GM12878 (cell line): ENCODE results near the gene MFSD6. TPM values are rescaled to one million over a fixed set of nuclear protein-coding genes. Genes with fewer than 3 reads are reported as not detected.

Experiments used
- ATF3 ChIP-seq: IDR thresholded peaks from 2 replicates; pipeline ENCODE4 v1.6.1; 2011; ENCODE audit warnings: low read depth, mild to moderate bottlenecking, low read length, moderate library complexity, borderline replicate concordance; ENCODE audit errors: extremely low read depth
- ATF7 ChIP-seq: fragments of 450-650 bp; IDR thresholded peaks from 2 replicates; pipeline ENCODE4 v1.6.1; 2016; ENCODE audit warnings: low read depth, mild to moderate bottlenecking
- BACH1 ChIP-seq: fragments of 450-650 bp; IDR thresholded peaks from 2 replicates; pipeline ENCODE4 v1.6.1; 2017; ENCODE audit warnings: mild to moderate bottlenecking, borderline replicate concordance
- BMI1 ChIP-seq: fragments of 450-650 bp; IDR thresholded peaks from 2 replicates; pipeline ENCODE4 v1.6.1; 2016; ENCODE audit warnings: mild to moderate bottlenecking, moderate library complexity, borderline replicate concordance
- CBFB ChIP-seq: IDR thresholded peaks from 2 replicates; pipeline ENCODE4 v1.6.1; 2016; ENCODE audit warnings: antibody characterized with exemption, low read depth
- CBX3 ChIP-seq: fragments of 200-600 bp; sonication (generic); IDR thresholded peaks from 2 replicates; pipeline ENCODE4 v1.6.1; 2016; ENCODE audit warnings: low read depth, borderline replicate concordance
- CREM ChIP-seq: IDR thresholded peaks from 2 replicates; pipeline ENCODE4 v1.6.1; 2014; ENCODE audit warnings: antibody characterized with exemption, low read depth
- DPF2 ChIP-seq: fragments of 450-650 bp; IDR thresholded peaks from 2 replicates; pipeline ENCODE4 v1.6.1; 2017; ENCODE audit warnings: mild to moderate bottlenecking
- EP300 ChIP-seq, 2 experiments: fragments of 150-350 bp in 1 of 2; IDR thresholded peaks; 2 replicates each; pipeline ENCODE4 v1.6.1; 2011 to 2012; ENCODE audit warnings: low read depth in 2 of 2, low read length in 2 of 2, borderline replicate concordance in 1 of 2, improper control_type of control experiment in 1 of 2, inconsistent platforms in 1 of 2; ENCODE audit not compliant: control insufficient read depth in 1 of 2
- HCFC1 ChIP-seq: fragments of 150-350 bp; IDR thresholded peaks from 2 replicates; pipeline ENCODE4 v1.6.1; 2014; ENCODE audit warnings: low read length
- HDAC2 ChIP-seq: fragments of 200-600 bp; sonication (generic); IDR thresholded peaks from 2 replicates; pipeline ENCODE4 v1.6.1; 2017
- HDAC6 ChIP-seq: fragments of 200-600 bp; sonication (generic); IDR thresholded peaks from one replicate; pipeline ENCODE4 v1.8.0; 2017; ENCODE audit warnings: antibody characterized with exemption; ENCODE audit not compliant: unreplicated experiment
- IKZF1 ChIP-seq: fragments of 450-650 bp; conservative IDR thresholded peaks from 2 replicates; pipeline ENCODE4 v1.6.1; 2017; ENCODE audit warnings: antibody characterized with exemption, mild to moderate bottlenecking
- IKZF2 ChIP-seq, 2 experiments: fragments of 450-650 bp; IDR thresholded peaks; 2 replicates each; pipeline ENCODE4 v1.6.1; 2017; ENCODE audit warnings: mild to moderate bottlenecking in 2 of 2, moderate library complexity in 2 of 2
- MEF2B ChIP-seq: fragments of 450-650 bp; IDR thresholded peaks from 2 replicates; pipeline ENCODE4 v1.6.1; 2018; ENCODE audit warnings: mild to moderate bottlenecking, moderate library complexity; ENCODE audit not compliant: partially characterized antibody, poor library complexity, severe bottlenecking
- MTA2 ChIP-seq: fragments of 450-650 bp; IDR thresholded peaks from 2 replicates; pipeline ENCODE4 v1.6.1; 2016; ENCODE audit warnings: low read depth, mild to moderate bottlenecking, moderate library complexity
- NFYA ChIP-seq: IDR thresholded peaks from 2 replicates; pipeline ENCODE4 v1.6.1; 2011; ENCODE audit warnings: low read depth, mild to moderate bottlenecking, low read length, improper control_type of control experiment, borderline replicate concordance
- NR2C2 ChIP-seq: IDR thresholded peaks from 2 replicates; pipeline ENCODE4 v1.6.1; 2011; ENCODE audit warnings: borderline replicate concordance, low read depth; ENCODE audit not compliant: control insufficient read depth, insufficient read length
- RAD21 ChIP-seq: IDR thresholded peaks from 2 replicates; pipeline ENCODE4 v1.6.1; 2011; ENCODE audit warnings: mild to moderate bottlenecking, low read depth, low read length, moderate library complexity; ENCODE audit not compliant: insufficient read depth
- RUNX3 ChIP-seq: IDR thresholded peaks from 2 replicates; pipeline ENCODE4 v1.6.1; 2012; ENCODE audit warnings: low read length, inconsistent platforms
- SUZ12 ChIP-seq: fragments of 200-600 bp; sonication (generic); IDR thresholded peaks from one replicate; pipeline ENCODE4 v1.6.1; 2018; ENCODE audit warnings: antibody characterized with exemption, mild to moderate bottlenecking; ENCODE audit not compliant: unreplicated experiment
- TCF3 ChIP-seq: IDR thresholded peaks from 2 replicates; pipeline ENCODE4 v1.6.1; 2012; ENCODE audit warnings: low read depth, mild to moderate bottlenecking, low read length, borderline replicate concordance; ENCODE audit not compliant: insufficient read depth
- TCF7 ChIP-seq: IDR thresholded peaks from 2 replicates; pipeline ENCODE4 v1.6.1; 2014; ENCODE audit warnings: antibody characterized with exemption, borderline replicate concordance
- ZBED1 ChIP-seq: IDR thresholded peaks from 2 replicates; pipeline ENCODE4 v1.6.1; 2016; ENCODE audit warnings: borderline replicate concordance
- ZBTB11 ChIP-seq: fragments of 450-650 bp; formaldehyde crosslinking; IDR thresholded peaks from 2 replicates; pipeline ENCODE4 v1.5.0; 2022; ENCODE audit warnings: mild to moderate bottlenecking, missing genetic modification characterization
- ZNF217 ChIP-seq: fragments of 450-650 bp; IDR thresholded peaks from 2 replicates; pipeline ENCODE4 v1.6.1; 2017; ENCODE audit warnings: antibody characterized with exemption, mild to moderate bottlenecking
- ZNF384 ChIP-seq: IDR thresholded peaks from 2 replicates; pipeline ENCODE4 v1.6.1; 2012; ENCODE audit warnings: low read depth, mild to moderate bottlenecking, low read length, improper control_type of control experiment, borderline replicate concordance
- polyA plus RNA-seq, 11 experiments: library from polyadenylated mRNA; depleted of rRNA in 4 of 11; unstranded in 6 of 11; stranded (reverse) in 5 of 11; fragments of >200 nt; fragmentation: Nextera tagmentation in 4 of 11; fragmentation: Illumina TruSeq in 1 of 11; extraction: Ambion mirVana in 4 of 11; extraction: Trizol in 1 of 11; gene quantifications; 1 replicate in 1 of 11; 2 replicates in 10 of 11; pipeline versions ENCODE4 v1.2.1 to v1.2.3, GENCODE V29; 2011 to 2016; ENCODE audit warnings: inconsistent platforms in 2 of 11, missing spikeins in 2 of 11, low read depth in 1 of 11
- total RNA-seq, 4 experiments: library from RNA; depleted of rRNA in 3 of 4; stranded (reverse); fragments of >200 nt in 3 of 4; fragmentation: Illumina TruSeq in 1 of 4; extraction: Trizol in 1 of 4; gene quantifications; 2 replicates each; pipeline versions ENCODE4 v1.2.1 to v1.2.3, GENCODE V29; 2013 to 2021

Gene MFSD6
- total and polyA plus RNA-seq, 10 of the 15 experiments (the other 5 are each of a cell fraction or from before 2014, with no cell fraction given): 6.7 to 42.6 (median 24.2) TPM

GRCh38 chr2:190515687-190516086 lies 107.5 kb downstream of the MFSD6 start (continued):
- peak; percentile 92 for TF ChIP-seq IKZF1
- TF ChIP-seq MTA2: peak; percentile 100
- TF ChIP-seq RAD21: peak; percentile 8; the same call in 1 of the 2 replicates
- no peak for TF ChIP-seq HCFC1
- TF ChIP-seq DPF2: peak; percentile 61
- no peak for TF ChIP-seq NR2C2
- peak; percentile 98 for TF ChIP-seq IKZF2 (IDR thresholded peaks at IDR 0.05)
- peak; percentile 85 for TF ChIP-seq ZNF384
- TF ChIP-seq ATF7: peak; percentile 72
- TF ChIP-seq HDAC6: no peak
- TF ChIP-seq BACH1: peak; percentile 47; the same call in 1 of the 2 replicates
- TF ChIP-seq ZBED1: no peak
- TF ChIP-seq HDAC2: no peak
- TF ChIP-seq ZBTB11 (CRISPR knock-in tag): no peak
- peak; percentile 75; the same call in 1 of the 2 replicates for TF ChIP-seq TCF7
- TF ChIP-seq ATF3: no peak
- TF ChIP-seq SUZ12: no peak
- TF ChIP-seq ZNF217: peak; percentile 79; the same call in 1 of the 2 replicates
- peak; percentile 62; the same call in 1 of the 2 replicates for TF ChIP-seq BMI1
- peak; percentile 52; the same call in 1 of the 2 replicates for TF ChIP-seq CBFB
- peak; percentile 80 for TF ChIP-seq MEF2B
- peak; percentile 97 for TF ChIP-seq RUNX3
- TF ChIP-seq NFYA: no peak
- TF ChIP-seq CREM: no peak
- no peak for TF ChIP-seq CBX3
- peak; percentile 46 to 50; a peak in 2 of 4 replicates for TF ChIP-seq EP300 (IDR thresholded peaks at IDR 0.05; ENCODE audit: borderline replicate concordance in 1 of 2, control insufficient read depth in 1 of 2, low read depth in 2 of 2, low read length in 2 of 2)
- TF ChIP-seq TCF3: no peak
